HG03095 (cell line): ENCODE results near the gene PHLDA2.
"Not testable (repeated sequence)": the region's sequence is repeated elsewhere in the genome, so short reads cannot be mapped to it uniquely, and the experiment has no call there.

Experiments
- ATAC-seq: cut with Tn5 transposase; IDR thresholded peaks from one replicate; pipeline ENCODE4 v1.9.1; 2021; ENCODE audit warnings: moderate library complexity; ENCODE audit not compliant: unreplicated experiment

PHLDA2 gene

GRCh38 chr11:2916114-2916891 is 12.9 kb downstream of the PHLDA2 start:
- no peak for ATAC-seq

- ATAC-seq, result no peak
These were observed 13.7 kb downstream of the PHLDA2 start for GRCh38 chr11:2915473-2915872.

GRCh38 chr11:2914455-2915195 is 14.6 kb downstream of the PHLDA2 start:
- no peak for ATAC-seq

GRCh38 chr11:2913776-2914175 is 15.4 kb downstream of the PHLDA2 start:
- ATAC-seq, result no peak

- ATAC-seq, result no peak
These were observed 16.2 kb downstream of the PHLDA2 start for GRCh38 chr11:2913019-2913431.

- no peak for ATAC-seq
These were observed 16.7 kb downstream of the PHLDA2 start for GRCh38 chr11:2912498-2912897.

- no peak for ATAC-seq
These were observed 17.3 kb downstream of the PHLDA2 start for GRCh38 chr11:2911785-2912391.

GRCh38 chr11:2911088-2911784 is 18.0 kb downstream of the PHLDA2 start:
- no peak for ATAC-seq

GRCh38 chr11:2910401-2910955 is 18.7 kb downstream of the PHLDA2 start:
- ATAC-seq, result no peak

GRCh38 chr11:2909133-2909902 is 19.9 kb downstream of the PHLDA2 start:
- ATAC-seq, result no peak

GRCh38 chr11:2908130-2908529 is 21.1 kb downstream of the PHLDA2 start:
- no peak for ATAC-seq

- not testable (repeated sequence) for ATAC-seq
These were observed 23.9 kb downstream of the PHLDA2 start for GRCh38 chr11:2905299-2905698.

- no peak for ATAC-seq
These were observed 24.8 kb downstream of the PHLDA2 start for GRCh38 chr11:2904153-2905052.

- ATAC-seq, result no peak
These were observed 25.6 kb downstream of the PHLDA2 start for GRCh38 chr11:2903672-2904011.

- peak; percentile 2 for ATAC-seq
These were observed 26.2 kb downstream of the PHLDA2 start for GRCh38 chr11:2902784-2903671.

GRCh38 chr11:2901854-2902783 is 27.1 kb downstream of the PHLDA2 start:
- ATAC-seq, result peak; percentile 93

GRCh38 chr11:2901196-2901796 is 27.9 kb downstream of the PHLDA2 start:
- ATAC-seq, result no peak
